DND-41 (cell line): ENCODE results near the gene IKZF2.

ENCODE experiments used
- EZH2 ChIP-seq: IDR thresholded peaks from 3 replicates; pipeline ENCODE4 v1.6.1; 2012; ENCODE audit warnings: borderline replicate concordance, low read depth, mild to moderate bottlenecking, moderate library complexity, low read length, inconsistent platforms; ENCODE audit not compliant: severe bottlenecking
- TF ChIP-seq, protein P1 (sequence below): IDR thresholded peaks from 2 replicates; pipeline ENCODE4 v1.5.1; 2012; ENCODE audit warnings: borderline replicate concordance, low read length, moderate library complexity, mild to moderate bottlenecking; ENCODE audit not compliant: poor library complexity, severe bottlenecking; ENCODE audit errors: extremely low read depth

GRCh38 chr2:212979799-212980198, 171.6 kb downstream of the IKZF2 start:
- TF ChIP-seq, protein P1, sequence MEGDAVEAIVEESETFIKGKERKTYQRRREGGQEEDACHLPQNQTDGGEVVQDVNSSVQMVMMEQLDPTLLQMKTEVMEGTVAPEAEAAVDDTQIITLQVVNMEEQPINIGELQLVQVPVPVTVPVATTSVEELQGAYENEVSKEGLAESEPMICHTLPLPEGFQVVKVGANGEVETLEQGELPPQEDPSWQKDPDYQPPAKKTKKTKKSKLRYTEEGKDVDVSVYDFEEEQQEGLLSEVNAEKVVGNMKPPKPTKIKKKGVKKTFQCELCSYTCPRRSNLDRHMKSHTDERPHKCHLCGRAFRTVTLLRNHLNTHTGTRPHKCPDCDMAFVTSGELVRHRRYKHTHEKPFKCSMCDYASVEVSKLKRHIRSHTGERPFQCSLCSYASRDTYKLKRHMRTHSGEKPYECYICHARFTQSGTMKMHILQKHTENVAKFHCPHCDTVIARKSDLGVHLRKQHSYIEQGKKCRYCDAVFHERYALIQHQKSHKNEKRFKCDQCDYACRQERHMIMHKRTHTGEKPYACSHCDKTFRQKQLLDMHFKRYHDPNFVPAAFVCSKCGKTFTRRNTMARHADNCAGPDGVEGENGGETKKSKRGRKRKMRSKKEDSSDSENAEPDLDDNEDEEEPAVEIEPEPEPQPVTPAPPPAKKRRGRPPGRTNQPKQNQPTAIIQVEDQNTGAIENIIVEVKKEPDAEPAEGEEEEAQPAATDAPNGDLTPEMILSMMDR, result no peak
- TF ChIP-seq EZH2, result no peak
